ENCODE measurements around the gene SLC18B1. TPM values are rescaled to one million over a fixed set of nuclear protein-coding genes. Genes with fewer than 3 reads are reported as not detected.

The SLC18B1 gene
- total and polyA plus RNA-seq, 4 donors: 3.5 to 6.7 (median 5.2) TPM

GRCh38 chr6:132800656-132801055 lies 2.2 kb upstream of the SLC18B1 start:
- Histone ChIP-seq H3K36me3 (ENCODE audit: control insufficient read depth in 4 of 4, insufficient read depth in 3 of 4, low read depth in 1 of 4, low read length in 3 of 4) (no peaks in the 10 kb centered on the region), H3K27ac (ENCODE audit: low read depth in 1 of 2, low read length in 2 of 2) (no peak overlapping the region), H3K9me3 (ENCODE audit: control insufficient read depth in 4 of 4, low read length in 3 of 4) (no peaks in the 10 kb centered on the region), H3K27me3 (ENCODE audit: control insufficient read depth in 4 of 4, insufficient read depth in 4 of 4, low read length in 3 of 4) (no peaks in the 10 kb centered on the region), H3K4me1 (ENCODE audit: control insufficient read depth in 4 of 4, insufficient read depth in 4 of 4, low read length in 3 of 4) (peaks cover 0 to 5% (median 2%) of the 10 kb centered on the region in 4 donors), H3K4me3 (ENCODE audit: low read depth in 1 of 3, low read length in 3 of 3) (no peak overlapping the region), H3K9ac (ENCODE audit: low read depth in 1 of 2, low read length in 2 of 2) (no peak overlapping the region)
- TF ChIP-seq EGR1 (IDR thresholded peaks at IDR 0.05; ENCODE audit: low read depth in 2 of 2): no peak
- no peak for TF ChIP-seq YY1 (IDR thresholded peaks at IDR 0.05)
- TF ChIP-seq JUND (IDR thresholded peaks at IDR 0.05): no peak
- no peak for TF ChIP-seq GABPA (IDR thresholded peaks at IDR 0.05 in 1 of 2, conservative IDR thresholded peaks at IDR 0.05 in 1 of 2)
- TF ChIP-seq MAX (IDR thresholded peaks at IDR 0.05): no peak
- TF ChIP-seq NR2F2 (IDR thresholded peaks at IDR 0.05): no peak
- no peak for TF ChIP-seq ZBTB33 (IDR thresholded peaks at IDR 0.05)
- TF ChIP-seq FOXA2 (IDR thresholded peaks at IDR 0.05): no peak
- no peak for TF ChIP-seq SP1 (IDR thresholded peaks at IDR 0.05)
- TF ChIP-seq CTCF (IDR thresholded peaks at IDR 0.05; ENCODE audit: low read depth, low read length, missing input control): no peak
- no peak for TF ChIP-seq REST (IDR thresholded peaks at IDR 0.05)
- no peak for TF ChIP-seq HNF4A (conservative IDR thresholded peaks at IDR 0.05)
- no peak for TF ChIP-seq RAD21 (IDR thresholded peaks at IDR 0.05)
- TF ChIP-seq ATF3 (IDR thresholded peaks at IDR 0.05): no peak
- TF ChIP-seq FOXA1 (IDR thresholded peaks at IDR 0.05): no peak
- TF ChIP-seq RXRA (IDR thresholded peaks at IDR 0.05): no peak
- 95% methylated on average over 1 of the region's 1 CpG for WGBS
- DNase-seq (ENCODE audit: low spot score): no peak

Data from liver (tissue), 9 donors.